Measurements from ENCODE around the gene DNAJC5G.
"Not testable (repeated sequence)": the region's sequence is repeated elsewhere in the genome, so short reads cannot be mapped to it uniquely, and the experiment has no call there.

DNAJC5G gene

DNA sequence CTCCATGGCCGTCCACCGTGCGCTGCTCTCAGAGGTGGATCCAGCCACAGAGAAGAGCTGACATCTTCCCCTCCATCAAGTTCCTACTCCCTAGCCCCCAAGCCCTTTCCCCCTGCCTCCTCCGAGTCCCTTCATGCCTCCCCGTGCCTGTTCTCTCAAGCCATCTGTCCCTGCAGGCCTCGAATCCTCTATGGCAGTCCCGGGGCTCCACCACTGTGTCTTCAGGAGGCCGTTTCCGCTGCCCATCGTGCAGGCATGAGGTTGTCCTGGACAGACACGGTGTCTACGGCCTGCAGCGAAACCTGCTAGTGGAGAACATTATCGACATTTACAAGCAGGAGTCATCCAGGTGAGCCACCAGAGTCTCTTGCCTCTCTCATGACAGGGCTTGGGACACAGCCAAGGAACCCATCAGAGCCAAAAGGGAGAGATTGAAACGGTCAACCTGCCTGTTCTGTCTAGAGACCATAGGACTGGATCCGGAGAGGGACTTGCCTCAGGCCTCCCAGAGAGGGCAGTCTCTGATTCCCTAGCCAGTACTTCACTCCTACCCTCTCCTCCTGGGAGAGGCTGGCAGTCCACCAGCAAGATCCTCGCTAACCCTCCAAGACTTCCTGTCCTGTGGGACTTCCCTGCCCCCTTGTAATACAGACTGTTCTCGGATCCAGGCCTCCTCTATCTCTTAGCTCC is 23.3 kb downstream of the DNAJC5G start:
- Histone ChIP-seq H3K4me2 (ENCODE audit: low read depth, low read length) (no peak overlapping the region), H4K20me1 (ENCODE audit: insufficient read depth, low read length) (no peaks in the 10 kb centered on the region), H3K9me3 (replicated peaks; ENCODE audit: insufficient read depth, low read length) (no peaks in the 10 kb centered on the region), H2AFZ (ENCODE audit: low read length) (no peak overlapping the region), H3K4me3 (ENCODE audit: low read length) (no peak overlapping the region), H3K9me2 (replicated peaks; ENCODE audit: insufficient read depth, low read length) (no peaks in the 10 kb centered on the region), H3K36me3 (replicated peaks; ENCODE audit: insufficient read depth, low read length) (no peaks in the 10 kb centered on the region), H3K27me3 (replicated peaks; ENCODE audit: insufficient read depth, low read length) (no peaks in the 10 kb centered on the region), H3K4me1 (ENCODE audit: low read length) (no peaks in the 10 kb centered on the region), H3K79me2 (ENCODE audit: low read length) (no peaks in the 10 kb centered on the region), H3K9ac (ENCODE audit: low read length) (no peak overlapping the region), H3K27ac (ENCODE audit: low read length) (no peak overlapping the region), H3F3A (ENCODE audit: insufficient read depth, low read length) (no peaks in the 10 kb centered on the region)
- DNase-seq: no peak
- no peak for TF ChIP-seq EZH2phosphoT487 (IDR thresholded peaks at IDR 0.05; ENCODE audit: low read length)
- no peak for TF ChIP-seq CTCF (IDR thresholded peaks at IDR 0.05; ENCODE audit: low read length)
- no peak for TF ChIP-seq EZH2 (optimal IDR thresholded peaks at IDR 0.05; ENCODE audit: low read depth, low read length)

DNA sequence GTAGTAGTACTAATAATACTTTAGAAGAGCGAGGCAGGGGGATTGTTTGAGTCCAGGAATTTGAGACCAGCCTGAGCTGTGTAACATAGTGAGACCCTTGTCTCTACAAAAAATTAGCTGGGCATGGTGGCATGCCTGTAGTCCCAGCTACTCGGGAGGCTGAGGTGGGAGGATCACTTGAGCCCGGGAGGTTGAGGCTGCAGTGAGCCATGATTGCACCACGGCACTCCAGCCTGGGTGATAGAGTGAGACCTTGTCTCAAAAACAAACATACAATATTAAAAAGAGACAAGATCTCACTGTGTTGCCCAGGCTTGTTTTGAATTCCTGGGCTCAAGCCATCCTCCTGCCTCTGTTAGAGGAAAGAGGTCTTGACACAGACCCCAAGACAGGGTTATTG is 25.4 kb downstream of the DNAJC5G start:
- not testable (repeated sequence) for H3K79me2 ChIP-seq (ENCODE audit: low read length); H3K27ac ChIP-seq (ENCODE audit: low read length); H3K4me1 ChIP-seq (ENCODE audit: low read length); H3K9me3 ChIP-seq (replicated peaks; ENCODE audit: insufficient read depth, low read length); H3K27me3 ChIP-seq (replicated peaks; ENCODE audit: insufficient read depth, low read length); H3K4me3 ChIP-seq (ENCODE audit: low read length); H2AFZ ChIP-seq (ENCODE audit: low read length); H3K9me2 ChIP-seq (replicated peaks; ENCODE audit: insufficient read depth, low read length); DNase-seq; H3F3A ChIP-seq (ENCODE audit: insufficient read depth, low read length); H4K20me1 ChIP-seq (ENCODE audit: insufficient read depth, low read length); H3K4me2 ChIP-seq (ENCODE audit: low read depth, low read length); H3K36me3 ChIP-seq (replicated peaks; ENCODE audit: insufficient read depth, low read length); H3K9ac ChIP-seq (ENCODE audit: low read length)

GRCh38 chr2:27303093-27304025 is 28.1 kb downstream of the DNAJC5G start:
- H3F3A ChIP-seq (ENCODE audit: insufficient read depth, low read length): no peaks in the 10 kb centered on the region
- H3K9me2 ChIP-seq (replicated peaks; ENCODE audit: insufficient read depth, low read length): no peaks in the 10 kb centered on the region
- peak overlapping the region; percentile 53 for H3K4me3 ChIP-seq (ENCODE audit: low read length)
- H3K27ac ChIP-seq (ENCODE audit: low read length): no peak overlapping the region
- no peaks in the 10 kb centered on the region for H4K20me1 ChIP-seq (ENCODE audit: insufficient read depth, low read length)
- H3K9me3 ChIP-seq (replicated peaks; ENCODE audit: insufficient read depth, low read length): no peaks in the 10 kb centered on the region
- peak overlapping the region; percentile 25; the same call in 1 of the 2 replicates for H3K9ac ChIP-seq (ENCODE audit: low read length)
- TF ChIP-seq CTCF (IDR thresholded peaks at IDR 0.05; ENCODE audit: low read length) (peak; percentile 69), EZH2phosphoT487 (IDR thresholded peaks at IDR 0.05; ENCODE audit: low read length) (no peak), EZH2 (optimal IDR thresholded peaks at IDR 0.05; ENCODE audit: low read depth, low read length) (no peak)
- H3K4me1 ChIP-seq (ENCODE audit: low read length): no peaks in the 10 kb centered on the region
- peak; percentile 82 for DNase-seq
- no peaks in the 10 kb centered on the region for H3K27me3 ChIP-seq (replicated peaks; ENCODE audit: insufficient read depth, low read length)
- H3K79me2 ChIP-seq (ENCODE audit: low read length): no peaks in the 10 kb centered on the region
- peak overlapping the region; percentile 75 for H2AFZ ChIP-seq (ENCODE audit: low read length)
- H3K36me3 ChIP-seq (replicated peaks; ENCODE audit: insufficient read depth, low read length): no peaks in the 10 kb centered on the region
- peak overlapping the region; percentile 44 for H3K4me2 ChIP-seq (ENCODE audit: low read depth, low read length)
